Measurements from ENCODE around the gene TP53INP2. TPM values are rescaled to one million over a fixed set of nuclear protein-coding genes. Genes with fewer than 3 reads are reported as not detected.

Gene TP53INP2
- polyA plus RNA-seq, 1 of the 3 experiments (the other 2 are of a cell fraction), result 6.4 TPM

DNA sequence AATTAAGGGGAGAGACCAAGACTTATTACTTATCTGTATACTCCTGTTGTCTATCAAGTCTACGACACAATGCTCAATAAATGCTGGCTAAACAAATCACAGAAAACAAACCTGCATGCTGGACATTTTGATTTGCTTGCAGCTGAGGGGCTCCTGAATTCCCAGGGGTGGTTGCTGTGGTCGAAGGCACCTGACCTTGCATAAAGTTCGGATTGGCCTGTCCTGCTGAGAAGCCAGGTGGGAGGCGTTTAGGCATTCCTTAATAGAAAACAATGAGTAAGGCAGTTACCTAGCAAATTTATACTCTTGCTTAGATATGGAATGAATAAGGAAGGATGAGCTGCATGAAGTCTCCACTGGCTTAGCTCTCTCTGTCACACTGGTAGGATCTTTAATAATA lies 50.5 kb downstream of the TP53INP2 start:
- WGBS (ENCODE audit: low lambda C conversion rate), result 88% methylated on average over 4 of the region's 4 CpGs
- H4K20me1 ChIP-seq (ENCODE audit: insufficient read depth), result no peaks in the 10 kb centered on the region
- no peak overlapping the region for H2AFZ ChIP-seq (ENCODE audit: low read depth)
- no peak for DNase-seq
- TF ChIP-seq, protein P1, sequence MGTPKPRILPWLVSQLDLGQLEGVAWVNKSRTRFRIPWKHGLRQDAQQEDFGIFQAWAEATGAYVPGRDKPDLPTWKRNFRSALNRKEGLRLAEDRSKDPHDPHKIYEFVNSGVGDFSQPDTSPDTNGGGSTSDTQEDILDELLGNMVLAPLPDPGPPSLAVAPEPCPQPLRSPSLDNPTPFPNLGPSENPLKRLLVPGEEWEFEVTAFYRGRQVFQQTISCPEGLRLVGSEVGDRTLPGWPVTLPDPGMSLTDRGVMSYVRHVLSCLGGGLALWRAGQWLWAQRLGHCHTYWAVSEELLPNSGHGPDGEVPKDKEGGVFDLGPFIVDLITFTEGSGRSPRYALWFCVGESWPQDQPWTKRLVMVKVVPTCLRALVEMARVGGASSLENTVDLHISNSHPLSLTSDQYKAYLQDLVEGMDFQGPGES (IDR thresholded peaks at IDR 0.05; ENCODE audit: low read depth, low read length), result no peak
- TF ChIP-seq NRF1 (IDR thresholded peaks at IDR 0.05; ENCODE audit: low read depth, low read length) (no peak), RFX5 (IDR thresholded peaks at IDR 0.05; ENCODE audit: low read length) (no peak)
- CTCF ChIA-PET, result interaction anchor here (0.9 to 8.7 kb wide), 4 partner anchors 15 to 442 kb away, joined by 3 to 58 read pairs (median 4); no protein-coding TSS in a partner anchor
- POLR2A ChIA-PET, result no interaction called here
- H3K4me2 ChIP-seq, result no peak overlapping the region
- H3K9me3 ChIP-seq, result no peaks in the 10 kb centered on the region
- H3K27ac ChIP-seq (ENCODE audit: low read depth in 2 of 2, low read length in 1 of 2), result no peak overlapping the region
- peaks cover 42 to 60% of the 10 kb centered on the region in 2 experiments for H3K36me3 ChIP-seq (replicated peaks in 1 of 2; ENCODE audit: control insufficient read depth in 1 of 2, insufficient read depth in 2 of 2, low read length in 1 of 2)
- H3K9me2 ChIP-seq, result no peaks in the 10 kb centered on the region
- H3F3A ChIP-seq (replicated peaks; ENCODE audit: insufficient read depth), result peaks cover 3% of the 10 kb centered on the region
- no peaks in the 10 kb centered on the region for H3K79me2 ChIP-seq (ENCODE audit: insufficient read depth)
- H3K4me3 ChIP-seq (ENCODE audit: low read depth in 2 of 2, low read length in 1 of 2), result no peak overlapping the region
- no peaks in the 10 kb centered on the region for H3K4me1 ChIP-seq (ENCODE audit: control insufficient read depth in 1 of 2, insufficient read depth in 2 of 2, low read depth in 1 of 2, low read length in 1 of 2)
- H3K27me3 ChIP-seq (ENCODE audit: insufficient read depth), result no peaks in the 10 kb centered on the region
- no peak overlapping the region for H3K9ac ChIP-seq

DNA sequence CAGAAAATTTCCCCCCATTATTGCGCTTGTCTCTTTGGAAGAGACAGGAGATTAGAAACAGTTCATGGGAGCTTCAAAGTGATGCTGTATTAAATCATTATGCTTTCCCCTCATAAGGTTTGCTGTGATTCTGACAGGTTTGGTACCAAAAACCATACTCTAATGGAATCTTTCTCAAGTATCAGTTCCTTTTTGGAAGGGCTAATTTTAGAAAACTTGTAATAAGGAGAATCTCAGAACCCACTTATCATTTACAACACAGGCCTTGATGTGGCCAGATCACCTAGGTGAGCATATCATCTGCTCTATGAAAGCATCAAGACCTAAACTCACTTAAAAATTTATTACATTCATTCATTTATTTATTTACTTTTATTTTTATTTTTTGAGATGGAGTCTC lies 51.2 kb downstream of the TP53INP2 start:
- Histone ChIP-seq H2AFZ (ENCODE audit: low read depth) (no peak overlapping the region), H3K79me2 (ENCODE audit: insufficient read depth) (no peaks in the 10 kb centered on the region), H3K27ac (ENCODE audit: low read depth in 2 of 2, low read length in 1 of 2) (no peak overlapping the region), H3K4me3 (ENCODE audit: low read depth in 2 of 2, low read length in 1 of 2) (no peak overlapping the region), H3K36me3 (replicated peaks in 1 of 2; ENCODE audit: control insufficient read depth in 1 of 2, insufficient read depth in 2 of 2, low read length in 1 of 2) (peaks cover 46 to 55% of the 10 kb centered on the region in 2 experiments), H3K4me2 (no peak overlapping the region), H3K9ac (no peak overlapping the region), H3K9me2 (no peaks in the 10 kb centered on the region), H3K4me1 (ENCODE audit: control insufficient read depth in 1 of 2, insufficient read depth in 2 of 2, low read depth in 1 of 2, low read length in 1 of 2) (no peaks in the 10 kb centered on the region), H3F3A (replicated peaks; ENCODE audit: insufficient read depth) (peaks cover 3% of the 10 kb centered on the region), H3K27me3 (ENCODE audit: insufficient read depth) (no peaks in the 10 kb centered on the region), H4K20me1 (ENCODE audit: insufficient read depth) (no peaks in the 10 kb centered on the region), H3K9me3 (no peaks in the 10 kb centered on the region)
- CTCF ChIA-PET, result interaction anchor here (0.9 to 8.7 kb wide), 4 partner anchors 8 to 442 kb away, joined by 3 to 58 read pairs (median 6); no protein-coding TSS in a partner anchor
- WGBS (ENCODE audit: low lambda C conversion rate), result 96% methylated on average over 1 of the region's 1 CpG
- TF ChIP-seq, protein P2, sequence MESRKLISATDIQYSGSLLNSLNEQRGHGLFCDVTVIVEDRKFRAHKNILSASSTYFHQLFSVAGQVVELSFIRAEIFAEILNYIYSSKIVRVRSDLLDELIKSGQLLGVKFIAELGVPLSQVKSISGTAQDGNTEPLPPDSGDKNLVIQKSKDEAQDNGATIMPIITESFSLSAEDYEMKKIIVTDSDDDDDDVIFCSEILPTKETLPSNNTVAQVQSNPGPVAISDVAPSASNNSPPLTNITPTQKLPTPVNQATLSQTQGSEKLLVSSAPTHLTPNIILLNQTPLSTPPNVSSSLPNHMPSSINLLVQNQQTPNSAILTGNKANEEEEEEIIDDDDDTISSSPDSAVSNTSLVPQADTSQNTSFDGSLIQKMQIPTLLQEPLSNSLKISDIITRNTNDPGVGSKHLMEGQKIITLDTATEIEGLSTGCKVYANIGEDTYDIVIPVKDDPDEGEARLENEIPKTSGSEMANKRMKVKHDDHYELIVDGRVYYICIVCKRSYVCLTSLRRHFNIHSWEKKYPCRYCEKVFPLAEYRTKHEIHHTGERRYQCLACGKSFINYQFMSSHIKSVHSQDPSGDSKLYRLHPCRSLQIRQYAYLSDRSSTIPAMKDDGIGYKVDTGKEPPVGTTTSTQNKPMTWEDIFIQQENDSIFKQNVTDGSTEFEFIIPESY (IDR thresholded peaks at IDR 0.05; ENCODE audit: borderline replicate concordance, low read depth), result no peak
- no peak for TF ChIP-seq FOXJ3 (CRISPR knock-in tag; IDR thresholded peaks at IDR 0.05)
- TF ChIP-seq, protein P3, sequence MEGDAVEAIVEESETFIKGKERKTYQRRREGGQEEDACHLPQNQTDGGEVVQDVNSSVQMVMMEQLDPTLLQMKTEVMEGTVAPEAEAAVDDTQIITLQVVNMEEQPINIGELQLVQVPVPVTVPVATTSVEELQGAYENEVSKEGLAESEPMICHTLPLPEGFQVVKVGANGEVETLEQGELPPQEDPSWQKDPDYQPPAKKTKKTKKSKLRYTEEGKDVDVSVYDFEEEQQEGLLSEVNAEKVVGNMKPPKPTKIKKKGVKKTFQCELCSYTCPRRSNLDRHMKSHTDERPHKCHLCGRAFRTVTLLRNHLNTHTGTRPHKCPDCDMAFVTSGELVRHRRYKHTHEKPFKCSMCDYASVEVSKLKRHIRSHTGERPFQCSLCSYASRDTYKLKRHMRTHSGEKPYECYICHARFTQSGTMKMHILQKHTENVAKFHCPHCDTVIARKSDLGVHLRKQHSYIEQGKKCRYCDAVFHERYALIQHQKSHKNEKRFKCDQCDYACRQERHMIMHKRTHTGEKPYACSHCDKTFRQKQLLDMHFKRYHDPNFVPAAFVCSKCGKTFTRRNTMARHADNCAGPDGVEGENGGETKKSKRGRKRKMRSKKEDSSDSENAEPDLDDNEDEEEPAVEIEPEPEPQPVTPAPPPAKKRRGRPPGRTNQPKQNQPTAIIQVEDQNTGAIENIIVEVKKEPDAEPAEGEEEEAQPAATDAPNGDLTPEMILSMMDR (IDR thresholded peaks at IDR 0.05), result no peak
- no peak for TF ChIP-seq ELF1 (IDR thresholded peaks at IDR 0.05)
- TF ChIP-seq RFX5 (IDR thresholded peaks at IDR 0.05; ENCODE audit: low read length), result no peak
- TF ChIP-seq GATA2 (CRISPR knock-in tag; IDR thresholded peaks at IDR 0.05), result no peak
- TF ChIP-seq FOXM1 (IDR thresholded peaks at IDR 0.05; ENCODE audit: low read depth), result no peak
- no peak for TF ChIP-seq RAD21 (IDR thresholded peaks at IDR 0.05; ENCODE audit: low read length)
- no peak for TF ChIP-seq RCOR1 (IDR thresholded peaks at IDR 0.05; ENCODE audit: low read length)
- TF ChIP-seq, protein P1 (IDR thresholded peaks at IDR 0.05; ENCODE audit: low read depth, low read length), result no peak
- TF ChIP-seq TAF1 (IDR thresholded peaks at IDR 0.05; ENCODE audit: borderline replicate concordance, low read depth, low read length), result no peak
- no peak for TF ChIP-seq POLR2AphosphoS5 (IDR thresholded peaks at IDR 0.05; ENCODE audit: low read depth, low read length)
- TF ChIP-seq CHD2 (IDR thresholded peaks at IDR 0.05; ENCODE audit: low read length, partially characterized antibody), result no peak
- no peak for TF ChIP-seq NFIC (IDR thresholded peaks at IDR 0.05; ENCODE audit: borderline replicate concordance)
- TF ChIP-seq TEAD4 (IDR thresholded peaks at IDR 0.05; ENCODE audit: borderline replicate concordance, insufficient read depth), result no peak
- TF ChIP-seq JUND (IDR thresholded peaks at IDR 0.05), result no peak
- TF ChIP-seq, protein P4, sequence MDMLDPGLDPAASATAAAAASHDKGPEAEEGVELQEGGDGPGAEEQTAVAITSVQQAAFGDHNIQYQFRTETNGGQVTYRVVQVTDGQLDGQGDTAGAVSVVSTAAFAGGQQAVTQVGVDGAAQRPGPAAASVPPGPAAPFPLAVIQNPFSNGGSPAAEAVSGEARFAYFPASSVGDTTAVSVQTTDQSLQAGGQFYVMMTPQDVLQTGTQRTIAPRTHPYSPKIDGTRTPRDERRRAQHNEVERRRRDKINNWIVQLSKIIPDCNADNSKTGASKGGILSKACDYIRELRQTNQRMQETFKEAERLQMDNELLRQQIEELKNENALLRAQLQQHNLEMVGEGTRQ (IDR thresholded peaks at IDR 0.05; ENCODE audit: borderline replicate concordance, low read depth, low read length), result no peak
- TF ChIP-seq GABPA (IDR thresholded peaks at IDR 0.05; ENCODE audit: low read depth), result no peak
- no peak for TF ChIP-seq NRF1 (IDR thresholded peaks at IDR 0.05; ENCODE audit: low read depth, low read length)
- DNase-seq, result no peak
- POLR2A ChIA-PET, result no interaction called here
